ENCODE results near the gene RAPGEF4.

The RAPGEF4 gene

DNA sequence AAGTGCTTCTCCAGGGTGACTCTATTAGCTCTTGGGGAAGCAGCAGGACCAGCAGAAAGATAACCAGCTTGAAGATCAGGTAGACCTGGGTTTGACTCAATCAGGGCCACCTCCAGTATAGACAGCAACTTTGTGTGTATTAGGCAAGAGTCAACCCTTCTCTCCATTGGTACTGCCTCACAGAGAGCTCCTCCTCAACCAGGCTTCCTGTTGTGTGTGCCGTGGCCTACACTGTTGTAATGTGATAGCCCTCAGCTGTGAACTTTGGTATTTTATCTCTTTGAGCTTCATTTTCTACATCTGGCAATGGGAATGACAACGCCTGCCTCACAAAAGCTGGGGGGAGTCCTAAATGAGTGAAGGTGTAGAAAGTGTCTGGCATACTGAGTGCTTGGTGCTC is 323.0 kb downstream of the RAPGEF4 start:
- Histone ChIP-seq H3K4me2 (ENCODE audit: insufficient read depth, low read length) (no peak overlapping the region), H3K36me3 (ENCODE audit: insufficient read depth, low read length) (no peaks in the 10 kb centered on the region), H3K9ac (ENCODE audit: low read depth, low read length) (no peak overlapping the region), H3K27me3 (ENCODE audit: insufficient read depth, low read length, poor library complexity) (peaks cover 4% of the 10 kb centered on the region), H4K20me1 (ENCODE audit: insufficient read depth, low read length) (no peaks in the 10 kb centered on the region), H3K79me2 (ENCODE audit: insufficient read depth, low read length) (no peaks in the 10 kb centered on the region), H3K4me1 (ENCODE audit: insufficient read depth, low read length) (no peaks in the 10 kb centered on the region), H3K9me3 (ENCODE audit: insufficient read depth, low read length, severe bottlenecking) (no peaks in the 10 kb centered on the region), H2AFZ (ENCODE audit: low read depth, low read length) (no peak overlapping the region), H3K27ac (ENCODE audit: low read length) (no peak overlapping the region), H3K4me3 (ENCODE audit: low read depth in 1 of 2, low read length in 2 of 2) (no peak overlapping the region)
- ATAC-seq (ENCODE audit: insufficient read depth, low read depth) (no peak; the same call in 2 of the 3 replicates), DNase-seq (no peak)
- TF ChIP-seq EZH2 (IDR thresholded peaks at IDR 0.05; ENCODE audit: borderline replicate concordance, low read depth, low read length, severe bottlenecking): no peak
- TF ChIP-seq, protein P1, sequence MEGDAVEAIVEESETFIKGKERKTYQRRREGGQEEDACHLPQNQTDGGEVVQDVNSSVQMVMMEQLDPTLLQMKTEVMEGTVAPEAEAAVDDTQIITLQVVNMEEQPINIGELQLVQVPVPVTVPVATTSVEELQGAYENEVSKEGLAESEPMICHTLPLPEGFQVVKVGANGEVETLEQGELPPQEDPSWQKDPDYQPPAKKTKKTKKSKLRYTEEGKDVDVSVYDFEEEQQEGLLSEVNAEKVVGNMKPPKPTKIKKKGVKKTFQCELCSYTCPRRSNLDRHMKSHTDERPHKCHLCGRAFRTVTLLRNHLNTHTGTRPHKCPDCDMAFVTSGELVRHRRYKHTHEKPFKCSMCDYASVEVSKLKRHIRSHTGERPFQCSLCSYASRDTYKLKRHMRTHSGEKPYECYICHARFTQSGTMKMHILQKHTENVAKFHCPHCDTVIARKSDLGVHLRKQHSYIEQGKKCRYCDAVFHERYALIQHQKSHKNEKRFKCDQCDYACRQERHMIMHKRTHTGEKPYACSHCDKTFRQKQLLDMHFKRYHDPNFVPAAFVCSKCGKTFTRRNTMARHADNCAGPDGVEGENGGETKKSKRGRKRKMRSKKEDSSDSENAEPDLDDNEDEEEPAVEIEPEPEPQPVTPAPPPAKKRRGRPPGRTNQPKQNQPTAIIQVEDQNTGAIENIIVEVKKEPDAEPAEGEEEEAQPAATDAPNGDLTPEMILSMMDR (IDR thresholded peaks at IDR 0.05; ENCODE audit: borderline replicate concordance, extremely low read depth, low read length, poor library complexity, severe bottlenecking): no peak

DNA sequence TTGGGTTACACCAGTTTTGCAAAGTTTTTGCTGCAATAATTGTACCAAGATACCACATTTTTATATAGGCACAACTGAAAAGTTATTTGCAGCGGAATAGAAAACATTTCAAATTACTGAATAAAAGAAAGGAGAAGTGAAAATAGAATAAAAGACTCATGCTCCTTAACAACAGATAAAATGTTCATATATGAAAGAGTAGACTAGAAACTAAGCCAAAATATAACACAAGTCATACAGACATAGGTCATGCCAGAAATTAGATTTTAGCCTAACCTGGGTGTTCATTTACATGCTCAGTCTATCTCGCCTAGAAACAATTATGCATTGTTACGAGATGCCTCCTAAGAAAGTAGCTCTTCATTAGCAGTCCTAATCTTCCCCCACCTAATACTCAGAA is 323.6 kb downstream of the RAPGEF4 start:
- DNase-seq: no peak
- H3K9me3 ChIP-seq (ENCODE audit: insufficient read depth, low read length, severe bottlenecking): no peaks in the 10 kb centered on the region
- H3K9ac ChIP-seq (ENCODE audit: low read depth, low read length): no peak overlapping the region
- no peak overlapping the region for H3K4me2 ChIP-seq (ENCODE audit: insufficient read depth, low read length)
- ATAC-seq (ENCODE audit: insufficient read depth, low read depth): no peak
- no peak overlapping the region for H3K4me3 ChIP-seq (ENCODE audit: low read depth in 1 of 2, low read length in 2 of 2)
- no peak overlapping the region for H2AFZ ChIP-seq (ENCODE audit: low read depth, low read length)
- no peaks in the 10 kb centered on the region for H3K4me1 ChIP-seq (ENCODE audit: insufficient read depth, low read length)
- no peak for TF ChIP-seq EZH2 (IDR thresholded peaks at IDR 0.05; ENCODE audit: borderline replicate concordance, low read depth, low read length, severe bottlenecking)
- TF ChIP-seq, protein P1 (IDR thresholded peaks at IDR 0.05; ENCODE audit: borderline replicate concordance, extremely low read depth, low read length, poor library complexity, severe bottlenecking): no peak
- H3K79me2 ChIP-seq (ENCODE audit: insufficient read depth, low read length): no peaks in the 10 kb centered on the region
- no peak overlapping the region for H3K27ac ChIP-seq (ENCODE audit: low read length)
- peaks cover 4% of the 10 kb centered on the region for H3K27me3 ChIP-seq (ENCODE audit: insufficient read depth, low read length, poor library complexity)
- H3K36me3 ChIP-seq (ENCODE audit: insufficient read depth, low read length): no peaks in the 10 kb centered on the region
- no peaks in the 10 kb centered on the region for H4K20me1 ChIP-seq (ENCODE audit: insufficient read depth, low read length)

DNA sequence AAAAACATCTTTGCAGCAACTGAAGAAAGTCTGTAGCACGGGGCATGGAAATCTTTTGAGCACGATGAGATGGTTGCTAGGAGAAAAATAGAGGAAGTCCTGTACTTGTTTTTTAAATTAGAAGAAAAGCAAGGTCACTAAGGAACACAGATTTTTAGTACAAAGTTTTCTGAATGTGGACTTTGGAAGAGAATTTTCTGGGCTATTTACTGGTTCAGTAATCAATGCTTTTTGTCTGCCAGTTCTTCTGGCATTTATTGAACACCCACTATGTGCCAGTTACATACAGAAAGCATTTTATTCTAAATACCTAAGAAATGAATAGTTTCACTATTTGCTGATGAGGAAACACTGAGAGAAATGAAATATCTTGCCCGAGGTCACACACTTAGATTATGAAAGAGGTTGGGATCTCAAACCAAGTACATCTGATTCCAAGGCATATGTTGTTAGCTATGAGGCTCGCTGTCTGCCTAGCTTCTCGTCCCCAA is 324.4 kb downstream of the RAPGEF4 start:
- Histone ChIP-seq H3K27ac (ENCODE audit: low read length) (no peak overlapping the region), H3K9ac (ENCODE audit: low read depth, low read length) (no peak overlapping the region), H3K36me3 (ENCODE audit: insufficient read depth, low read length) (no peaks in the 10 kb centered on the region), H3K4me3 (ENCODE audit: low read depth in 1 of 2, low read length in 2 of 2) (no peak overlapping the region), H3K4me1 (ENCODE audit: insufficient read depth, low read length) (no peaks in the 10 kb centered on the region), H3K79me2 (ENCODE audit: insufficient read depth, low read length) (no peaks in the 10 kb centered on the region), H2AFZ (ENCODE audit: low read depth, low read length) (no peak overlapping the region), H3K9me3 (ENCODE audit: insufficient read depth, low read length, severe bottlenecking) (no peaks in the 10 kb centered on the region), H3K27me3 (ENCODE audit: insufficient read depth, low read length, poor library complexity) (peaks cover 4% of the 10 kb centered on the region), H3K4me2 (ENCODE audit: insufficient read depth, low read length) (no peak overlapping the region), H4K20me1 (ENCODE audit: insufficient read depth, low read length) (no peaks in the 10 kb centered on the region)
- no peak for ATAC-seq (ENCODE audit: insufficient read depth, low read depth)
- TF ChIP-seq, protein P1 (IDR thresholded peaks at IDR 0.05; ENCODE audit: borderline replicate concordance, extremely low read depth, low read length, poor library complexity, severe bottlenecking): no peak
- no peak for TF ChIP-seq EZH2 (IDR thresholded peaks at IDR 0.05; ENCODE audit: borderline replicate concordance, low read depth, low read length, severe bottlenecking)
- no peak for DNase-seq

DNA sequence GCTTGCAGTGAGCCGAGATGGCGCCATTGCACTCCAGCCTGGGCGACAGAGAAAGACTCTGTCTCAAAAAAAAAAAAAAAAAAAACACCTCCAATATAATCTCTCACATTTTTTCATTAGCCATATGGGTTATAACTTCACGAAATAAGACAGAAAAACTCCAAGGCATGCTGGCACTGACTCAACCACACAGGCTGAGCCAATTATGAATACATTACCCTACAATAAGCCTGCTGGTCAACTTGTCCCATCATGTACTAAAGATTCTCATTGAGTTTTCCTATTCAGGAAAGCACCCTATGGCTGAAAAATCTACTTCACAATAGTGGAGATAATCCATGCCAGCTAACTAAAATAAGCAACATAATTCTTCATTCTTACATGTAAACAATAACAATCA is 327.2 kb downstream of the RAPGEF4 start:
- Histone ChIP-seq H3K79me2 (ENCODE audit: insufficient read depth, low read length) (no peaks in the 10 kb centered on the region), H3K4me2 (ENCODE audit: insufficient read depth, low read length) (no peak overlapping the region), H3K27me3 (ENCODE audit: insufficient read depth, low read length, poor library complexity) (peaks cover 6% of the 10 kb centered on the region), H2AFZ (ENCODE audit: low read depth, low read length) (no peak overlapping the region), H3K4me1 (ENCODE audit: insufficient read depth, low read length) (no peaks in the 10 kb centered on the region), H4K20me1 (ENCODE audit: insufficient read depth, low read length) (no peaks in the 10 kb centered on the region), H3K9ac (ENCODE audit: low read depth, low read length) (no peak overlapping the region), H3K4me3 (ENCODE audit: low read depth in 1 of 2, low read length in 2 of 2) (no peak overlapping the region), H3K9me3 (ENCODE audit: insufficient read depth, low read length, severe bottlenecking) (no peaks in the 10 kb centered on the region), H3K36me3 (ENCODE audit: insufficient read depth, low read length) (no peaks in the 10 kb centered on the region), H3K27ac (ENCODE audit: low read length) (no peak overlapping the region)
- TF ChIP-seq, protein P1 (IDR thresholded peaks at IDR 0.05; ENCODE audit: borderline replicate concordance, extremely low read depth, low read length, poor library complexity, severe bottlenecking): no peak
- TF ChIP-seq EZH2 (IDR thresholded peaks at IDR 0.05; ENCODE audit: borderline replicate concordance, low read depth, low read length, severe bottlenecking): no peak
- ATAC-seq (ENCODE audit: insufficient read depth, low read depth) (no peak), DNase-seq (no peak)

Data from DND-41 (cell line).